HEK293T (cell line): ENCODE measurements around the gene ARVCF.

Experiments
- CTCF ChIA-PET: fragments of 350-600 bp; formaldehyde crosslinking; extraction: SDS; loops from one replicate; lab custom pipeline; 2021; ENCODE audit warnings: antibody characterized with exemption, inconsistent platforms; lab: Yijun Ruan, JAX
- POLR2A ChIA-PET: fragments of 350-600 bp; formaldehyde crosslinking; extraction: SDS; loops from one replicate; lab custom pipeline; 2020; ENCODE audit warnings: antibody characterized with exemption, inconsistent platforms; lab: Yijun Ruan, JAX
- DNase-seq: peaks from one replicate; pipeline ENCODE4 v3.0.0; 2012; ENCODE audit warnings: mixed read lengths; ENCODE audit errors: extremely low spot score
- ARNT ChIP-seq: fragments of 450-650 bp; IDR thresholded peaks from 2 replicates; pipeline ENCODE4 v1.6.1; 2017; ENCODE audit warnings: mild to moderate bottlenecking
- BHLHE40 ChIP-seq: fragments of 450-650 bp; IDR thresholded peaks from 2 replicates; pipeline ENCODE4 v1.6.1; 2016; ENCODE audit warnings: mild to moderate bottlenecking, moderate library complexity, borderline replicate concordance
- CTBP1 ChIP-seq: fragments of 450-650 bp; IDR thresholded peaks from 2 replicates; pipeline ENCODE4 v1.6.1; 2016; ENCODE audit warnings: borderline replicate concordance
- ELF4 ChIP-seq: fragments of 450-650 bp; IDR thresholded peaks from 2 replicates; pipeline ENCODE4 v1.6.1; 2017; ENCODE audit warnings: antibody characterized with exemption
- FOXA1 ChIP-seq: fragments of 450-650 bp; IDR thresholded peaks from 2 replicates; pipeline ENCODE4 v1.6.1; 2016; ENCODE audit warnings: mild to moderate bottlenecking
- FOXK2 ChIP-seq: fragments of 450-650 bp; IDR thresholded peaks from 2 replicates; pipeline ENCODE4 v1.6.1; 2016; ENCODE audit warnings: mild to moderate bottlenecking
- FOXM1 ChIP-seq: fragments of 450-650 bp; IDR thresholded peaks from 2 replicates; pipeline ENCODE4 v1.6.1; 2017; ENCODE audit warnings: mild to moderate bottlenecking, borderline replicate concordance
- HDGF ChIP-seq: fragments of 450-650 bp; IDR thresholded peaks from 2 replicates; pipeline ENCODE4 v1.6.1; 2017; ENCODE audit warnings: antibody characterized with exemption, borderline replicate concordance
- L3MBTL2 ChIP-seq: fragments of 450-650 bp; conservative IDR thresholded peaks from 2 replicates; pipeline ENCODE4 v1.6.1; 2016; ENCODE audit warnings: mild to moderate bottlenecking
- LEF1 ChIP-seq: fragments of 450-650 bp; IDR thresholded peaks from 2 replicates; pipeline ENCODE4 v1.6.1; 2017; ENCODE audit warnings: mild to moderate bottlenecking, borderline replicate concordance
- NFRKB ChIP-seq: fragments of 450-650 bp; IDR thresholded peaks from 2 replicates; pipeline ENCODE4 v1.6.1; 2016; ENCODE audit warnings: mild to moderate bottlenecking, moderate library complexity
- PKNOX1 ChIP-seq: fragments of 450-650 bp; IDR thresholded peaks from 2 replicates; pipeline ENCODE4 v1.6.1; 2016
- SP1 ChIP-seq: fragments of 450-650 bp; IDR thresholded peaks from 2 replicates; pipeline ENCODE4 v1.6.1; 2017
- SUZ12 ChIP-seq: fragments of 450-650 bp; IDR thresholded peaks from 2 replicates; pipeline ENCODE4 v1.6.1; 2016; ENCODE audit warnings: mild to moderate bottlenecking
- TARDBP ChIP-seq: fragments of 450-650 bp; IDR thresholded peaks from 2 replicates; pipeline ENCODE4 v1.6.1; 2016
- ZNF384 ChIP-seq: fragments of 450-650 bp; IDR thresholded peaks from 2 replicates; pipeline ENCODE4 v1.6.1; 2016

The ARVCF gene

GRCh38 chr22:20027966-20028854 is 11.6 kb upstream of the ARVCF start:
- ChIA-PET CTCF (no interaction called here), POLR2A (no interaction called here)
- DNase-seq, result no peak
- peak; percentile 38; the same call in 1 of the 2 replicates for TF ChIP-seq PKNOX1
- no peak for TF ChIP-seq ZNF384

GRCh38 chr22:20026996-20027601 is 10.5 kb upstream of the ARVCF start:
- DNase-seq, result no peak
- POLR2A ChIA-PET, result no interaction called here
- no peak for TF ChIP-seq FOXA1
- TF ChIP-seq L3MBTL2, result peak; percentile 92
- CTCF ChIA-PET, result no interaction called here

- DNase-seq, result no peak
- ChIA-PET CTCF (no interaction called here), POLR2A (no interaction called here)
- TF ChIP-seq SUZ12 (no peak), HDGF (no peak), BHLHE40 (no peak), FOXA1 (no peak), LEF1 (no peak), FOXM1 (no peak), NFRKB (no peak), ELF4 (no peak), PKNOX1 (no peak), SP1 (no peak), ARNT (no peak), TARDBP (no peak), L3MBTL2 (no peak)
These were observed 9.7 kb upstream of the ARVCF start for GRCh38 chr22:20026204-20026908.

GRCh38 chr22:20025401-20026203 is 9.0 kb upstream of the ARVCF start:
- POLR2A ChIA-PET, result no interaction called here
- DNase-seq, result no peak
- CTCF ChIA-PET, result no interaction called here
- TF ChIP-seq TARDBP, result no peak
- TF ChIP-seq FOXM1, result no peak
- TF ChIP-seq ELF4, result no peak
- no peak for TF ChIP-seq PKNOX1
- no peak for TF ChIP-seq HDGF
- no peak for TF ChIP-seq ARNT
- TF ChIP-seq BHLHE40, result no peak

- ChIA-PET POLR2A (no interaction called here), CTCF (interaction anchor here (0.6 kb wide), 1 partner anchor 123 kb away, joined by 3 read pairs; no protein-coding TSS in a partner anchor)
- no peak for DNase-seq
- TF ChIP-seq LEF1 (no peak), ARNT (no peak), SUZ12 (no peak), FOXM1 (no peak), L3MBTL2 (no peak), NFRKB (no peak), ELF4 (no peak), SP1 (no peak), CTBP1 (no peak), TARDBP (no peak), HDGF (no peak), FOXK2 (no peak), BHLHE40 (no peak), PKNOX1 (no peak), ZNF384 (no peak), FOXA1 (no peak)
These were observed 8.2 kb upstream of the ARVCF start for GRCh38 chr22:20024650-20025397.
